GOT3 (cell line): Measurements from ENCODE around the gene YWHAH.

Experiments
- DNase-seq: peaks from one replicate; lab custom pipeline; 2025; ENCODE audit warnings: mixed read lengths; lab: John Stamatoyannopoulos, UW

The YWHAH gene

GRCh38 chr22:31983911-31984656 is 39.7 kb downstream of the YWHAH start:
- DNase-seq = no peak

GRCh38 chr22:31987218-31987617 is 42.9 kb downstream of the YWHAH start:
- no peak for DNase-seq

- no peak for DNase-seq
These were observed 46.9 kb downstream of the YWHAH start for GRCh38 chr22:31991102-31991839.

- DNase-seq = no peak
These were observed 50.7 kb downstream of the YWHAH start for GRCh38 chr22:31995046-31995445.

- DNase-seq = no peak
These were observed 51.5 kb downstream of the YWHAH start for GRCh38 chr22:31995807-31996206.

GRCh38 chr22:31998784-31999385 is 54.5 kb downstream of the YWHAH start:
- no peak for DNase-seq

- no peak for DNase-seq
These were observed 55.8 kb downstream of the YWHAH start for GRCh38 chr22:32000181-32000580.

- DNase-seq = no peak
These were observed 61.1 kb downstream of the YWHAH start for GRCh38 chr22:32005453-32005852.
